Skeletal muscle cell (primary cell): ENCODE measurements around the gene ISG20L2.

ENCODE experiments used
- DNase-seq: peaks from one replicate; pipeline ENCODE4 v3.0.0-alpha.2; 2010; ENCODE audit warnings: low read depth
- H3K4me3 ChIP-seq: 2 replicates; pipeline ENCODE4 v1.5.1; 2011; ENCODE audit warnings: low read depth, mild to moderate bottlenecking, control low read depth, low read length, moderate library complexity

ISG20L2 gene

GRCh38 chr1:156742801-156743200, 14.2 kb upstream of the ISG20L2 start:
- no peak for DNase-seq
- no peak overlapping the region for H3K4me3 ChIP-seq

- no peak overlapping the region for H3K4me3 ChIP-seq
- no peak for DNase-seq
These were observed 13.5 kb upstream of the ISG20L2 start for GRCh38 chr1:156742017-156742416.

GRCh38 chr1:156741481-156741983, 13.0 kb upstream of the ISG20L2 start:
- peak overlapping the region; percentile 27 for H3K4me3 ChIP-seq
- DNase-seq, result no peak

- DNase-seq, result peak; percentile 98
- peak within 1 kb of the TSS; percentile 86 for H3K4me3 ChIP-seq
These were observed 12.3 kb upstream of the ISG20L2 start, which contains the start of gene MRPL24 for GRCh38 chr1:156740741-156741480. Gene MRPL24, minus strand, starts transcription at chr1:156741088. Its CDS starts 2,384 bp downstream, at chr1:156738704.

- H3K4me3 ChIP-seq, result peak overlapping the region; percentile 86
- no peak for DNase-seq
These were observed 11.7 kb upstream of the ISG20L2 start for GRCh38 chr1:156740237-156740740.

GRCh38 chr1:156738916-156739315, 10.3 kb upstream of the ISG20L2 start:
- no peak for DNase-seq
- H3K4me3 ChIP-seq, result no peak overlapping the region

- no peak overlapping the region for H3K4me3 ChIP-seq
- DNase-seq, result no peak
These were observed 9.8 kb upstream of the ISG20L2 start for GRCh38 chr1:156738407-156738806.

- DNase-seq, result no peak
These were observed 5.5 kb upstream of the ISG20L2 start for GRCh38 chr1:156733989-156734584.

GRCh38 chr1:156727926-156728598, 504 bp downstream of the ISG20L2 start, which contains the start of gene METTL25B:
Gene METTL25B, plus strand, starts transcription at chr1:156728469. Its CDS starts 636 bp downstream, at chr1:156729105.
- DNase-seq, result no peak
- H3K4me3 ChIP-seq, result peak within 1 kb of the TSS; percentile 83

More at GRCh38 chr1:156733989-156734584, 5.5 kb upstream of the ISG20L2 start:
- H3K4me3 ChIP-seq, result no peak overlapping the region

- peak overlapping the region; percentile 83 for H3K4me3 ChIP-seq
- no peak for DNase-seq
These were observed 1.1 kb downstream of the ISG20L2 start for GRCh38 chr1:156727492-156727891.

GRCh38 chr1:156726549-156727226, 1.9 kb downstream of the ISG20L2 start:
- no peak for DNase-seq
- H3K4me3 ChIP-seq, result peak overlapping the region; percentile 83

- H3K4me3 ChIP-seq, result peak overlapping the region; percentile 43
- no peak for DNase-seq
These were observed 2.8 kb downstream of the ISG20L2 start for GRCh38 chr1:156725683-156726280.

- no peak for DNase-seq
- H3K4me3 ChIP-seq, result no peak overlapping the region
These were observed 7.0 kb downstream of the ISG20L2 start for GRCh38 chr1:156721535-156721934.

- no peak for DNase-seq
- no peak overlapping the region for H3K4me3 ChIP-seq
These were observed 7.4 kb downstream of the ISG20L2 start for GRCh38 chr1:156721131-156721530.

GRCh38 chr1:156717351-156717750, 11.2 kb downstream of the ISG20L2 start:
- no peak for DNase-seq
- H3K4me3 ChIP-seq, result no peak overlapping the region

GRCh38 chr1:156714830-156715229, 13.7 kb downstream of the ISG20L2 start:
- H3K4me3 ChIP-seq, result no peak overlapping the region
- no peak for DNase-seq

- no peak overlapping the region for H3K4me3 ChIP-seq
- no peak for DNase-seq
These were observed 15.9 kb downstream of the ISG20L2 start for GRCh38 chr1:156712626-156713025.

GRCh38 chr1:156711011-156711817, 17.4 kb downstream of the ISG20L2 start:
- no peak overlapping the region for H3K4me3 ChIP-seq
- no peak for DNase-seq
